ENCODE measurements around the gene VWA8.

DNA sequence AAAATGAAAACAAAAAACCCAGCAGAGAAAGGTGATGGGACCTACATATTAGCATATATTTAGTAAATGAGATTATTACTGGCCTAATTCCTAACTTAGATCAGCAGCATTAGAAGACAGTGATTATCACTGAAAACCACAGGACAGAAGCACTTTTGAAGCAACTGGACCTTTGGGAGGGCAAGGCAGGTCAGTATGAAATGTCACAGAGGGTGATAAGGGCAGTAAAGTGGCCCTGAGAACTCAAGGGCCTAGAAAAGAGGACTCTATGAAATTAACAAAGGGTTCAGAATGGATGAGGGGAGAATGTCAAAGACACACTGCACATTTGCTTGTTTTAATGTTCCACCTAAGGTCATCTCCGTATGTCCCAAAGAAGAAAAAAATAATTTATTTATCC lies 148.7 kb downstream of the VWA8 start:
- TF ChIP-seq, protein P1, sequence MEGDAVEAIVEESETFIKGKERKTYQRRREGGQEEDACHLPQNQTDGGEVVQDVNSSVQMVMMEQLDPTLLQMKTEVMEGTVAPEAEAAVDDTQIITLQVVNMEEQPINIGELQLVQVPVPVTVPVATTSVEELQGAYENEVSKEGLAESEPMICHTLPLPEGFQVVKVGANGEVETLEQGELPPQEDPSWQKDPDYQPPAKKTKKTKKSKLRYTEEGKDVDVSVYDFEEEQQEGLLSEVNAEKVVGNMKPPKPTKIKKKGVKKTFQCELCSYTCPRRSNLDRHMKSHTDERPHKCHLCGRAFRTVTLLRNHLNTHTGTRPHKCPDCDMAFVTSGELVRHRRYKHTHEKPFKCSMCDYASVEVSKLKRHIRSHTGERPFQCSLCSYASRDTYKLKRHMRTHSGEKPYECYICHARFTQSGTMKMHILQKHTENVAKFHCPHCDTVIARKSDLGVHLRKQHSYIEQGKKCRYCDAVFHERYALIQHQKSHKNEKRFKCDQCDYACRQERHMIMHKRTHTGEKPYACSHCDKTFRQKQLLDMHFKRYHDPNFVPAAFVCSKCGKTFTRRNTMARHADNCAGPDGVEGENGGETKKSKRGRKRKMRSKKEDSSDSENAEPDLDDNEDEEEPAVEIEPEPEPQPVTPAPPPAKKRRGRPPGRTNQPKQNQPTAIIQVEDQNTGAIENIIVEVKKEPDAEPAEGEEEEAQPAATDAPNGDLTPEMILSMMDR (IDR thresholded peaks at IDR 0.05; ENCODE audit: low read length): no peak
- TF ChIP-seq EZH2phosphoT487 (IDR thresholded peaks at IDR 0.05; ENCODE audit: low read length): no peak
